ENCODE measurements around the gene BEST1. TPM values are rescaled to one million over a fixed set of nuclear protein-coding genes. Genes with fewer than 3 reads are reported as not detected.

Gene BEST1
- total and polyA plus RNA-seq, 2 experiments from 2014 or later: 0.27 to 0.34 TPM

- no peak for TF ChIP-seq CTCF (IDR thresholded peaks at IDR 0.05; ENCODE audit: low read depth, low read length)
- DNase-seq (ENCODE audit: low read depth in 1 of 2, low spot score in 1 of 2): peak in 1 of 2 donors; percentile 90
- Histone ChIP-seq H3K4me1 (ENCODE audit: low read depth) (peaks cover 1% of the 10 kb centered on the region), H3K27ac (no peak overlapping the region), H3K36me3 (no peaks in the 10 kb centered on the region), H3K9me3 (ENCODE audit: low read depth) (no peaks in the 10 kb centered on the region), H3K27me3 (no peaks in the 10 kb centered on the region), H3K4me3 (no peak overlapping the region)
These were observed 28.8 kb downstream of the BEST1 start for GRCh38 chr11:61978703-61979661.

- H3K4me1 ChIP-seq (ENCODE audit: low read depth): no peaks in the 10 kb centered on the region
- TF ChIP-seq CTCF (IDR thresholded peaks at IDR 0.05; ENCODE audit: low read depth, low read length): no peak
- H3K4me3 ChIP-seq: no peak overlapping the region
- no peaks in the 10 kb centered on the region for H3K27me3 ChIP-seq
- H3K36me3 ChIP-seq: no peaks in the 10 kb centered on the region
- H3K27ac ChIP-seq: no peak overlapping the region
- H3K9me3 ChIP-seq (ENCODE audit: low read depth): no peaks in the 10 kb centered on the region
- DNase-seq (ENCODE audit: low read depth in 1 of 2, low spot score in 1 of 2): no peak
These were observed 30.8 kb downstream of the BEST1 start for GRCh38 chr11:61980783-61981541.

- no peak for TF ChIP-seq CTCF (IDR thresholded peaks at IDR 0.05; ENCODE audit: low read depth, low read length)
- DNase-seq (ENCODE audit: low read depth in 1 of 2, low spot score in 1 of 2): no peak
- no peak overlapping the region for H3K27ac ChIP-seq
- H3K9me3 ChIP-seq (ENCODE audit: low read depth): no peaks in the 10 kb centered on the region
- no peaks in the 10 kb centered on the region for H3K27me3 ChIP-seq
- no peaks in the 10 kb centered on the region for H3K4me1 ChIP-seq (ENCODE audit: low read depth)
- no peak overlapping the region for H3K4me3 ChIP-seq
- H3K36me3 ChIP-seq: no peaks in the 10 kb centered on the region
These were observed 33.3 kb downstream of the BEST1 start for GRCh38 chr11:61983419-61983818.

GRCh38 chr11:61985869-61986268 is 35.7 kb downstream of the BEST1 start:
- Histone ChIP-seq H3K4me3 (no peak overlapping the region), H3K36me3 (no peaks in the 10 kb centered on the region), H3K4me1 (ENCODE audit: low read depth) (no peaks in the 10 kb centered on the region), H3K27ac (no peak overlapping the region), H3K27me3 (no peaks in the 10 kb centered on the region), H3K9me3 (ENCODE audit: low read depth) (no peaks in the 10 kb centered on the region)
- no peak for TF ChIP-seq CTCF (IDR thresholded peaks at IDR 0.05; ENCODE audit: low read depth, low read length)
- peak in 1 of 2 donors; percentile 23 for DNase-seq (ENCODE audit: low read depth in 1 of 2, low spot score in 1 of 2)

- Histone ChIP-seq H3K27me3 (no peaks in the 10 kb centered on the region), H3K27ac (no peak overlapping the region), H3K4me1 (ENCODE audit: low read depth) (no peaks in the 10 kb centered on the region), H3K36me3 (no peaks in the 10 kb centered on the region), H3K4me3 (no peak overlapping the region), H3K9me3 (ENCODE audit: low read depth) (no peaks in the 10 kb centered on the region)
- no peak for DNase-seq (ENCODE audit: low read depth in 1 of 2, low spot score in 1 of 2)
- TF ChIP-seq CTCF (IDR thresholded peaks at IDR 0.05; ENCODE audit: low read depth, low read length): no peak
These were observed 44.8 kb downstream of the BEST1 start for GRCh38 chr11:61994981-61995380.

All from cardiac muscle cell (in vitro differentiated cells and primary cell).